Measurements from ENCODE around the gene NME8.

Gene NME8

DNA sequence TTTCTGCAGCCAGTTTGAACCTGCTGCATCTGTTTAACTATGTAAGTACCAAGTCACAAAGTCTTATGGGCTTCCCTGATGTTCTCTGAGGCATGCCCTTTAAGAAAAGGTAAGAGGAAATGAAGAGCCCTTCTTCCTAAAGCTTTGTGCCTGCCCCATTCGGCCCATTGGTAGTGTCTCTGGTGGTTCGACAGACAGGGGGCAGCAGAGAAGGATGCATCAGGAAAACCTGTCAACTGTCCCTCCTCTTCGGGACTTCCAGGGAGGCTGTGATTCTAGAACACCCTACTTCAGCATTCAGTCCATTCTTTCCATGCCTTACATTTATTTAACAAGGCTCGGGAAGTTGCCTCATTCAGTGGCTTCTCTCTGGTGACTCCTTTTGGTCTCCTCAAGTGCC is 70.1 kb downstream of the NME8 start:
- Histone ChIP-seq H3K9ac (ENCODE audit: low read length in 5 of 5) (no peak overlapping the region), H3K4me1 (ENCODE audit: control insufficient read depth in 5 of 5, insufficient read depth in 5 of 5, low read length in 5 of 5) (peaks cover 3 to 71% (median 49%) of the 10 kb centered on the region in 5 donors), H3K27me3 (ENCODE audit: control insufficient read depth in 5 of 5, insufficient read depth in 4 of 5, low read length in 5 of 5) (no peaks in the 10 kb centered on the region), H3K4me3 (ENCODE audit: low read depth in 1 of 5, low read length in 5 of 5) (no peak overlapping the region), H3K9me3 (ENCODE audit: control insufficient read depth in 5 of 5, low read length in 5 of 5) (no peaks in the 10 kb centered on the region), H3K36me3 (ENCODE audit: control insufficient read depth in 5 of 5, insufficient read depth in 5 of 5, low read length in 5 of 5) (no peaks in the 10 kb centered on the region), H3K27ac (ENCODE audit: low read depth, low read length) (no peak overlapping the region)

DNA sequence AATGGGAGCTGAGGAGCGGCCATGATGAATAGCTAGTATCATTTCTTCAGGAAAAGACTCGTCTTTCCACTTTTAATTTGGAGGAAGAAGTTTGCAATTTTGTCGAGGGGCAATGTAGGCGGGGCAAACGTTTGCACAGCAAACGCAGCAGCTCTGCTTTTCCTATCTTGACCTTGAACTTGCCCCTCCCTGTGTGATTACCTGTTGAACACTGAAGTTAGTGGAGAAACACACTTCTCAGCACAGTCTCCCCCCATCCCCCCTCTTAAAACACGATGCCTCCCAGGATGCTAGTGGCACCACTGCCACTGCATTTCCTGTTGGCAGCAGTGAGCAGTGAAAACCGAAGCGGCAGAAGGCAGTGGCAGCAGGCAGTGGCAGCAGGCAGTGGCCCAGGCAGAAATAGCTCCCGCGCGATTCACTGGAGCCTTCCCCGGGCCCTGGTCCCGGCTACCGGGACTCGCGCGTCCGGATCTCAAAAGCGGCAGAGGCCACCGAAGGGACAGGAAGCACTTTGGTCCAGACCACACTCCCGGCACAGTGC is 72.0 kb downstream of the NME8 start, which contains the start of gene EPDR1:
Gene EPDR1 (plus strand): TSS at position 336 of the 544 bp plus-strand sequence. CDS start 300 bp downstream, outside the sequence.
- H3K36me3 ChIP-seq (ENCODE audit: control insufficient read depth in 5 of 5, insufficient read depth in 5 of 5, low read length in 5 of 5) = no peaks in the 10 kb centered on the region
- H3K4me3 ChIP-seq (ENCODE audit: low read depth in 1 of 5, low read length in 5 of 5) = peak within 1 kb of the TSS; percentile 75 to 90 (median 78)
- H3K27ac ChIP-seq (ENCODE audit: low read depth, low read length) = peak within 1 kb of the TSS; percentile 84
- no peaks in the 10 kb centered on the region for H3K27me3 ChIP-seq (ENCODE audit: control insufficient read depth in 5 of 5, insufficient read depth in 4 of 5, low read length in 5 of 5)
- peak within 1 kb of the TSS; percentile 49 to 86 (median 76) for H3K9ac ChIP-seq (ENCODE audit: low read length in 5 of 5)
- peaks cover 0 to 4% (median 2%) of the 10 kb centered on the region in 5 donors for H3K9me3 ChIP-seq (ENCODE audit: control insufficient read depth in 5 of 5, low read length in 5 of 5)
- peaks cover 3 to 63% (median 50%) of the 10 kb centered on the region in 5 donors for H3K4me1 ChIP-seq (ENCODE audit: control insufficient read depth in 5 of 5, insufficient read depth in 5 of 5, low read length in 5 of 5)

DNA sequence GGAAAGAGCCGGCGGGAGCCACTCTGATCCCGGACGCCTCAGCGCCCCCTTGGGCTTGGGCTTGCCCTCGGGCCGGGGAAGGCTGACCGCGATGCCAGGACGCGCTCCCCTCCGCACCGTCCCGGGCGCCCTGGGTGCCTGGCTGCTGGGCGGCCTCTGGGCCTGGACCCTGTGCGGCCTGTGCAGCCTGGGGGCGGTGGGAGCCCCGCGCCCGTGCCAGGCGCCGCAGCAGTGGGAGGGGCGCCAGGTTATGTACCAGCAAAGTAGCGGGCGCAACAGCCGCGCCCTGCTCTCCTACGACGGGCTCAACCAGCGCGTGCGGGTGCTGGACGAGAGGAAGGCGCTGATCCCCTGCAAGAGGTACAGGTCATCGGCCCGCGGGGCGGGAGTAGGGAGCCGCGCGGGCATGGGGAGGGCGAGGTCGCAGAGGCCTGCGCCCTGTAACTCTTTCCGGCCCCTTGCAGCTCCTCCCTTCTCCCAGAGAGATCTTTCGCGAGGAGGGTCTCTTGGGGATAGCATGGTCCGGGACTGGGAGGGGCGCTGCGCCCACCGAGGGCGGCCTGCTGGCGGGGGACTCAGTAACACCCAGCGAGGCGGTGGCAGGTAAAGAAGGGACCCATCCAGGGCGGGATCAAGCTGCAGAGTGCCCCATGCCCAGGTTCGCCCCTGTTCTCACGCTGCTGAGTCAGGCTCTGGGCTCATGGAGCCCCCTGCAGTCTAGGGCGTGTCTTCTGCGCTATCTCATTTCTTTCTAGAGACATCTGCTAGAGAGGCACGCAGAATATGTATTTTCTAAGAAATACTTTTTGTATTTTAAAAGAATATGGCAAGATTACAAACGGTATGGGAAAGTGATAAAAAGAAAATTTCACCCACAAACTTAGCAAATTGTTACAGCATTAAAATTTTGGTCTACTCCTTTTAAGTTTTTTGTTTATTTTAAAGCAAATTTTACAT is 72.7 kb downstream of the NME8 start:
- peaks cover 0 to 10% (median 8%) of the 10 kb centered on the region in 5 donors for H3K9me3 ChIP-seq (ENCODE audit: control insufficient read depth in 5 of 5, low read length in 5 of 5)
- H3K36me3 ChIP-seq (ENCODE audit: control insufficient read depth in 5 of 5, insufficient read depth in 5 of 5, low read length in 5 of 5) = no peaks in the 10 kb centered on the region
- H3K27ac ChIP-seq (ENCODE audit: low read depth, low read length) = peak overlapping the region; percentile 84
- H3K27me3 ChIP-seq (ENCODE audit: control insufficient read depth in 5 of 5, insufficient read depth in 4 of 5, low read length in 5 of 5) = no peaks in the 10 kb centered on the region
- H3K4me3 ChIP-seq (ENCODE audit: low read depth in 1 of 5, low read length in 5 of 5) = peak overlapping the region; percentile 67 to 90 (median 78)
- peaks cover 2 to 55% (median 43%) of the 10 kb centered on the region in 5 donors for H3K4me1 ChIP-seq (ENCODE audit: control insufficient read depth in 5 of 5, insufficient read depth in 5 of 5, low read length in 5 of 5)
- H3K9ac ChIP-seq (ENCODE audit: low read length in 5 of 5) = peak overlapping the region; percentile 49 to 86 (median 76)

DNA sequence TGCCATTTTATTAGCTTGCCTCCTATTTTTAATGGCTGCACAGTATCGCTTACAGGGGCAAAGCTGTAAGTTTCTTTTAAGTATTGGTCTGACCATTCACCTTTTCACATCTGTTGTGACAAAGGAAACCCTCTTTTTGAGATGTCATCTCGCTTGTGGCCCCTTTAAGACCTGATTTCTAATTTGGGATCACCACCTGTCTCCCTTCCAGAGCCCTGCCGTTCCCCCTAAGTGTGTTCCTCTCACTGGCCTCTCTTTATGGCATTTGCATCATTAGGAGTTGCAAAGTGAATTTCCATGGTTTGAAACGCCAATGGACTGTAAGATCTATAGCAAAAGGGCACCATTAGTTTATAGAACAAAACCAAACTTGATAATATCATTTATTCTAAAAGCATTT is 73.5 kb downstream of the NME8 start:
- H3K4me1 ChIP-seq (ENCODE audit: control insufficient read depth in 5 of 5, insufficient read depth in 5 of 5, low read length in 5 of 5) = peaks cover 2 to 48% (median 36%) of the 10 kb centered on the region in 5 donors
- H3K9me3 ChIP-seq (ENCODE audit: control insufficient read depth in 5 of 5, low read length in 5 of 5) = peaks cover 0 to 10% (median 9%) of the 10 kb centered on the region in 5 donors
- H3K27me3 ChIP-seq (ENCODE audit: control insufficient read depth in 5 of 5, insufficient read depth in 4 of 5, low read length in 5 of 5) = no peaks in the 10 kb centered on the region
- peak overlapping the region; percentile 67 to 90 (median 78) for H3K4me3 ChIP-seq (ENCODE audit: low read depth in 1 of 5, low read length in 5 of 5)
- peak overlapping the region in 3 of 5 donors; percentile 76 to 86 (median 78) for H3K9ac ChIP-seq (ENCODE audit: low read length in 5 of 5)
- H3K36me3 ChIP-seq (ENCODE audit: control insufficient read depth in 5 of 5, insufficient read depth in 5 of 5, low read length in 5 of 5) = no peaks in the 10 kb centered on the region
- H3K27ac ChIP-seq (ENCODE audit: low read depth, low read length) = peak overlapping the region; percentile 84

DNA sequence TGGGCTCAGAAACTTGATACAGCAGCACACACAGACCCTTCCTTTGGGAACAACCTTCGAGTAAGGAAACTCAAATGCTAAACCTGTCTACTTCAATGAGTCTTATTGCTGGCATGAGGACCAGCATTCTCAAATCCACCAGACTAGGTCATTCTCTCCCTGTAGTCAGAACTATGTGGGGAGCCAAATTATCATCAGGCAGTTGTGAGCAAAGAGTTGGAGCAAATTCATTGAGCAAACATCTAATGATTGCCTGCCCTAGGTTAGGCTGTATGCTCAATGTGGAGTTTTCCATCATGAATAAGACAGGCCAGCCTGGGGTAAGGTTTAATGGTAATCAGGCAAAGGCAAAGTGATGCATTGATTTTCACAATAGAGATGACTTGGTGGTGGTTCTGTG is 75.6 kb downstream of the NME8 start:
- Histone ChIP-seq H3K9me3 (ENCODE audit: control insufficient read depth in 5 of 5, low read length in 5 of 5) (peaks cover 0 to 10% (median 9%) of the 10 kb centered on the region in 5 donors), H3K27me3 (ENCODE audit: control insufficient read depth in 5 of 5, insufficient read depth in 4 of 5, low read length in 5 of 5) (no peaks in the 10 kb centered on the region), H3K4me1 (ENCODE audit: control insufficient read depth in 5 of 5, insufficient read depth in 5 of 5, low read length in 5 of 5) (peaks cover 2 to 59% (median 43%) of the 10 kb centered on the region in 5 donors), H3K36me3 (ENCODE audit: control insufficient read depth in 5 of 5, insufficient read depth in 5 of 5, low read length in 5 of 5) (no peaks in the 10 kb centered on the region), H3K27ac (ENCODE audit: low read depth, low read length) (peak overlapping the region; percentile 84), H3K4me3 (ENCODE audit: low read depth in 1 of 5, low read length in 5 of 5) (peak overlapping the region in 1 of 5 donors; percentile 18), H3K9ac (ENCODE audit: low read length in 5 of 5) (no peak overlapping the region)

DNA sequence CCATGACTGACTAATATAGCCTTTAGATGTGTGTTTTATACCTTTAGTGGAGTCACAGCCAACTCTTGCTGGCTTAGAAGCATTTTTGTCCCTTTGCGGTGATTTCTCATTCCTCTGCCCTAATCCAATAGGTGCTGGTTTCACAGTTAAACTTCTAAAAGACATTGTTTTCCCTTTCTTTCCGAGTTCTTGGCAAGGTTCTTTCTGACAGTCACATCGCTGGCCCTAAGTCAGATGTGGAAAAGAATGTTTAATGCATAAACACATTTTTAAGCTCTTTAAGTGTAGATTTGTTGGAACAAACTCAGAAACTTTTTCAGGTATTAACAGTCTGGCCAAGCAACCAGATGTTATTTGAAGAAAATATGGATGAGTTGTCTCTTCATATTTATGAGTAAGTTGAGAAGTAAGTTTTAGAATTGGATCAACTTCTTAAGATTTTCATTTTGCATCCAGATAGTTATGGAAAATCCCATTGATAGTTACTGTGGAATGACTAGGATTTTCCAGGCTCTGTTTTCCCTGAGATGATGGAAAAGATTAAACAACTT is 76.2 kb downstream of the NME8 start:
- Histone ChIP-seq H3K4me1 (ENCODE audit: control insufficient read depth in 5 of 5, insufficient read depth in 5 of 5, low read length in 5 of 5) (peaks cover 2 to 59% (median 43%) of the 10 kb centered on the region in 5 donors), H3K9me3 (ENCODE audit: control insufficient read depth in 5 of 5, low read length in 5 of 5) (peaks cover 0 to 10% (median 9%) of the 10 kb centered on the region in 5 donors), H3K36me3 (ENCODE audit: control insufficient read depth in 5 of 5, insufficient read depth in 5 of 5, low read length in 5 of 5) (no peaks in the 10 kb centered on the region), H3K27me3 (ENCODE audit: control insufficient read depth in 5 of 5, insufficient read depth in 4 of 5, low read length in 5 of 5) (no peaks in the 10 kb centered on the region), H3K9ac (ENCODE audit: low read length in 5 of 5) (no peak overlapping the region), H3K4me3 (ENCODE audit: low read depth in 1 of 5, low read length in 5 of 5) (no peak overlapping the region), H3K27ac (ENCODE audit: low read depth, low read length) (peak overlapping the region; percentile 84)

DNA sequence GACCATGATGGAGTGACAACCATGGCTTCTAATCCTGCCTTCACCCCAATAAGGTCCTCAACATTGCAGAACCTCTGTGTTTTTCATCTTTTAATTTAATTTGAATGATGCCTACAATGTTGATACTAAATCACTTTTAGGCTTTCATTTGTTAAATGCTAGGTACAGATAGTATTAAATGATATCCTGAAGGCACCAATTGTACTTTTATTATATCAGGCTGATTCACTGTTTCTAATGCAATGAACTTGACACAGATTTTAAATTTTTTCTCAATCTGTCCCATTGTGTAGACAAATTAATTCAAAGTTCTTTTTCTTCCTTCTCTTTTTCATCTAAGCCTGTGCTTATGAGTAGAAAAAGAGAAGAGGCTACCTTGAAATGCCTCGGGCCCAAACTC is 77.2 kb downstream of the NME8 start:
- Histone ChIP-seq H3K4me1 (ENCODE audit: control insufficient read depth in 5 of 5, insufficient read depth in 5 of 5, low read length in 5 of 5) (peaks cover 2 to 54% (median 37%) of the 10 kb centered on the region in 5 donors), H3K9me3 (ENCODE audit: control insufficient read depth in 5 of 5, low read length in 5 of 5) (peaks cover 0 to 10% (median 9%) of the 10 kb centered on the region in 5 donors), H3K27ac (ENCODE audit: low read depth, low read length) (peak overlapping the region; percentile 53), H3K4me3 (ENCODE audit: low read depth in 1 of 5, low read length in 5 of 5) (no peak overlapping the region), H3K27me3 (ENCODE audit: control insufficient read depth in 5 of 5, insufficient read depth in 4 of 5, low read length in 5 of 5) (no peaks in the 10 kb centered on the region), H3K9ac (ENCODE audit: low read length in 5 of 5) (no peak overlapping the region), H3K36me3 (ENCODE audit: control insufficient read depth in 5 of 5, insufficient read depth in 5 of 5, low read length in 5 of 5) (peaks cover 0 to 4% (median 2%) of the 10 kb centered on the region in 5 donors)

DNA sequence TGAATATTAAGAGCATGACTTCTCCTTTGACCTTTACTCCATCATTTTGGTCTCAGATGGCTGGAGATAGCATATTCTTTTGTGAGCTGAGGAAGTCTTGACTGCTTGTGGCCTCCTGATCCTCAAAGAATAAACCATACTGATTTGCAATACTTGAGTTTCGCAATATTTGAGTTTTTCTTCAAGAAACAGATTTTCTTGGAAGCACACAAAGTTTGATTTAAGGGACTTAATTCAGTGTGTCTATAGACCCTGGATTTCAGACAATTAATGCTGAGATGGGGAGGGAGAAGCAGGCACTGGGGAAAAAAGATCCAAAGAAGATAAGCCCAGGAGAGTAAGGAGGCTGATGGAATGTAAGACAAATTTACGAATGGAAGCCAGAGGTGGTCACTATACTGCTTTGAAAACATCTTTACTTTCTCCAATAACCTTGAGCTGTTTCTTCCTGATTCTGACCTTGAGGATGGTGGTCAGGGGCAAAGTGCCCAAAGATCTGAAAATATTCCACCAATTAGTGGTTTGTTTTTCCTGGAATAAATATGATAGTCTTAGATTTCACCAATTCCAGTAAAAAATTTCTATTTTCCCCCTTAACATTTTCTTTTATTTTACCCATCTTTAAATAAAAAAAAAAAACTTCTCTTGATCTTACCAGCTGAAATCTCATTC is 79.5 kb downstream of the NME8 start:
- Histone ChIP-seq H3K27ac (ENCODE audit: low read depth, low read length) (peak overlapping the region; percentile 10), H3K4me1 (ENCODE audit: control insufficient read depth in 5 of 5, insufficient read depth in 5 of 5, low read length in 5 of 5) (peaks cover 0 to 33% (median 17%) of the 10 kb centered on the region in 5 donors), H3K9me3 (ENCODE audit: control insufficient read depth in 5 of 5, low read length in 5 of 5) (peaks cover 0 to 10% (median 9%) of the 10 kb centered on the region in 5 donors)

DNA sequence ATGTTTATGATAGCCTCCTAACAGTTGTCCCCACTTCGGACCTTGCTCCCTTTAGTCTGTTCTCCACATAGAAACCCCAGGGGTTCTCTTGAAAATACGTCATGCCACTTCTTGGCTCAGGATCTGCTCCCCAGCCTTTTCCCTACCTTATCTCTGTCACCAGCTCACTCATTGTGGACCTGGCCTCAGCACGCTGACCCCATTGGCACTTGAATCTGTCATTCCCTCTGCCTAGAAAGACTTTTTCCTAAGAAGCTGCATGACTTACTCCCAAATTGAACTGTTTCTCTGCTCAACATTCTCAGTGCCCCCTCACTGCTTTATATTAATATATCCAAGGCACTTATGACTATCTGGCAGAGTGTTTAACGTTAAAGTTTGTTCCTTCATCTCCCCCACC is 80.5 kb downstream of the NME8 start:
- Histone ChIP-seq H3K9me3 (ENCODE audit: control insufficient read depth in 5 of 5, low read length in 5 of 5) (peaks cover 0 to 10% (median 9%) of the 10 kb centered on the region in 5 donors), H3K4me3 (ENCODE audit: low read depth in 1 of 5, low read length in 5 of 5) (no peak overlapping the region), H3K27me3 (ENCODE audit: control insufficient read depth in 5 of 5, insufficient read depth in 4 of 5, low read length in 5 of 5) (no peaks in the 10 kb centered on the region), H3K4me1 (ENCODE audit: control insufficient read depth in 5 of 5, insufficient read depth in 5 of 5, low read length in 5 of 5) (peaks cover 0 to 27% (median 11%) of the 10 kb centered on the region in 5 donors), H3K36me3 (ENCODE audit: control insufficient read depth in 5 of 5, insufficient read depth in 5 of 5, low read length in 5 of 5) (peaks cover 0 to 4% (median 2%) of the 10 kb centered on the region in 5 donors), H3K27ac (ENCODE audit: low read depth, low read length) (no peak overlapping the region), H3K9ac (ENCODE audit: low read length in 5 of 5) (no peak overlapping the region)

More for the DNA sequence above, 79.5 kb downstream of the NME8 start:
- Histone ChIP-seq H3K4me3 (ENCODE audit: low read depth in 1 of 5, low read length in 5 of 5) (no peak overlapping the region), H3K36me3 (ENCODE audit: control insufficient read depth in 5 of 5, insufficient read depth in 5 of 5, low read length in 5 of 5) (peaks cover 0 to 4% (median 2%) of the 10 kb centered on the region in 5 donors), H3K9ac (ENCODE audit: low read length in 5 of 5) (peak overlapping the region in 1 of 5 donors; percentile 35), H3K27me3 (ENCODE audit: control insufficient read depth in 5 of 5, insufficient read depth in 4 of 5, low read length in 5 of 5) (no peaks in the 10 kb centered on the region)
